HepG2 (cell line): ENCODE measurements around the gene RCN1. TPM values are rescaled to one million over a fixed set of nuclear protein-coding genes. Genes with fewer than 3 reads are reported as not detected.

ENCODE experiments used
- ATAC-seq: fragments of 200-7000 bp; cut with Tn5 transposase; 3 replicates; pipeline ENCODE4 v1.9.1; 2020; ENCODE audit warnings: mild to moderate bottlenecking, moderate library complexity
- BruUV-seq: library from RNA; stranded (reverse); fragments of 400-500 nt; replicated peaks from 2 replicates; lab custom pipeline; 2021; lab: Mats Ljungman, UMichigan
- CTCF ChIA-PET: fragments of 300-600 bp; formaldehyde crosslinking; extraction: SDS; loops from one replicate; lab custom pipeline; 2021; ENCODE audit warnings: low total read pairs, inconsistent platforms, low intra/inter-chr PET ratio; lab: Yijun Ruan, JAX
- POLR2A ChIA-PET: fragments of 350-600 bp; sonication (Branson Sonifier 250); formaldehyde crosslinking; loops from one replicate; lab custom pipeline; 2020; ENCODE audit warnings: antibody characterized with exemption, inconsistent platforms; lab: Yijun Ruan, JAX
- DNase-seq: peaks from one replicate; pipeline ENCODE4 v3.0.0-alpha.2; 2015; ENCODE audit warnings: low spot score
- FAIRE-seq: peaks from 3 replicates; lab custom pipeline; 2011; peaks lifted over from hg19 to GRCh38; lab: Jason Lieb, UNC
- H2AFZ ChIP-seq: one replicate; pipeline ENCODE4 v1.6.1; 2011; ENCODE audit warnings: low read length, inconsistent platforms
- H3K27ac ChIP-seq: fragments of 300-600 bp; 3 replicates; pipeline ENCODE4 v1.8.0; 2011; ENCODE audit warnings: mixed run types, mild to moderate bottlenecking, mixed read lengths, low read length, inconsistent platforms; ENCODE audit not compliant: insufficient read depth; ENCODE audit errors: extremely low read length
- H3K27me3 ChIP-seq, 2 experiments: fragments of 200-600 bp in 1 of 2; 2 replicates in 1 of 2; 3 replicates in 1 of 2; pipeline versions ENCODE4 v1.6.0 to v1.8.0; 2011; ENCODE audit warnings: low read length in 2 of 2, mild to moderate bottlenecking in 2 of 2, moderate library complexity in 2 of 2, inconsistent platforms in 1 of 2; ENCODE audit not compliant: insufficient read depth in 2 of 2, control insufficient read depth in 1 of 2
- H3K36me3 ChIP-seq, 2 experiments: fragments of 200-600 bp in 1 of 2; replicated peaks in 1 of 2; 2 replicates in 1 of 2; 3 replicates in 1 of 2; pipeline versions ENCODE4 v1.5.1 to v1.8.0; 2011; ENCODE audit warnings: low read length in 2 of 2, inconsistent platforms in 1 of 2; ENCODE audit not compliant: insufficient read depth in 2 of 2, control insufficient read depth in 1 of 2
- H3K4me1 ChIP-seq: 2 replicates; pipeline ENCODE4 v1.5.1; 2012; ENCODE audit warnings: low read length, inconsistent platforms; ENCODE audit not compliant: insufficient read depth
- H3K4me2 ChIP-seq: 2 replicates; pipeline ENCODE4 v1.6.0; 2011; ENCODE audit warnings: low read depth, low read length, inconsistent platforms
- H3K4me3 ChIP-seq, 3 experiments: fragments of 200-600 bp in 1 of 3; sonication (generic), shearing (Covaris generic) in 1 of 3; replicated peaks in 1 of 3; 2 replicates each; pipeline ENCODE4 v1.5.1; 2011 to 2016; ENCODE audit warnings: low read length in 3 of 3, inconsistent platforms in 2 of 3, low read depth in 2 of 3, mild to moderate bottlenecking in 2 of 3, control low read depth in 1 of 3, mixed read lengths in 1 of 3; ENCODE audit not compliant: insufficient read depth in 1 of 3
- H3K79me2 ChIP-seq: one replicate; pipeline ENCODE4 v1.6.1; 2011; ENCODE audit warnings: low read length, inconsistent platforms; ENCODE audit not compliant: insufficient read depth
- H3K9ac ChIP-seq: 2 replicates; pipeline ENCODE4 v1.6.0; 2011; ENCODE audit warnings: mild to moderate bottlenecking, low read depth, low read length, inconsistent platforms; ENCODE audit not compliant: insufficient read depth
- H3K9me3 ChIP-seq: 2 replicates; pipeline ENCODE4 v1.5.1; 2012; ENCODE audit warnings: mild to moderate bottlenecking, low read length
- H4K20me1 ChIP-seq: 2 replicates; pipeline ENCODE4 v1.6.0; 2011; ENCODE audit warnings: inconsistent platforms, mild to moderate bottlenecking, low read length, moderate library complexity; ENCODE audit not compliant: insufficient read depth
- ATF7 ChIP-seq, 2 experiments: fragments of 450-650 bp in 1 of 2; sonication (generic) in 1 of 2; formaldehyde crosslinking in 1 of 2; IDR thresholded peaks; 2 replicates each; pipeline versions ENCODE4 v1.4.0 to v1.6.1; 2016 to 2020; ENCODE audit warnings: antibody characterized with exemption in 1 of 2, mild to moderate bottlenecking in 1 of 2, missing genetic modification reagents in 1 of 2
- BRF2 ChIP-seq: sonication (generic); formaldehyde crosslinking; IDR thresholded peaks from 2 replicates; pipeline ENCODE4 v1.8.1; 2022; ENCODE audit warnings: mild to moderate bottlenecking, missing genetic modification reagents
- GMEB2 ChIP-seq: IDR thresholded peaks from 2 replicates; pipeline ENCODE4 v1.6.1; 2016; ENCODE audit warnings: missing biosample characterization, missing genetic modification reagents, low read depth
- RBM22 ChIP-seq: fragments of 200-400 bp; formaldehyde crosslinking; optimal IDR thresholded peaks from 2 replicates; pipeline ENCODE3; 2017; ENCODE audit warnings: mild to moderate bottlenecking, low read length, moderate library complexity
- SMYD3 ChIP-seq: sonication (generic); formaldehyde crosslinking; IDR thresholded peaks from 2 replicates; pipeline ENCODE4 v1.8.1; 2023; ENCODE audit warnings: mild to moderate bottlenecking, missing genetic modification reagents
- STAT5B ChIP-seq: sonication (generic); formaldehyde crosslinking; IDR thresholded peaks from 2 replicates; pipeline ENCODE4 v1.4.0; 2020; ENCODE audit warnings: missing genetic modification reagents
- YEATS2 ChIP-seq: sonication (generic); formaldehyde crosslinking; IDR thresholded peaks from 2 replicates; pipeline ENCODE4 v1.4.0; 2020; ENCODE audit warnings: missing genetic modification reagents, borderline replicate concordance
- ZBTB42 ChIP-seq: sonication (generic); formaldehyde crosslinking; IDR thresholded peaks from 2 replicates; pipeline ENCODE4 v1.5.0; 2020; ENCODE audit warnings: mild to moderate bottlenecking, missing genetic modification reagents
- ZNF282 ChIP-seq: fragments of 450-650 bp; IDR thresholded peaks from 2 replicates; pipeline ENCODE4 v1.6.1; 2018; ENCODE audit not compliant: partially characterized antibody
- ZNF609 ChIP-seq: sonication (generic); formaldehyde crosslinking; IDR thresholded peaks from 2 replicates; pipeline ENCODE4 v1.4.0; 2020; ENCODE audit warnings: mild to moderate bottlenecking, missing genetic modification reagents, borderline replicate concordance
- ZSCAN9 ChIP-seq: IDR thresholded peaks from 2 replicates; pipeline ENCODE4 v1.6.1; 2016; ENCODE audit warnings: borderline replicate concordance
- WGBS: methylation state at CpG from one replicate; pipeline ENCODE4 v1.1.6; 2017; ENCODE audit warnings: low lambda C conversion rate; 5-methylcytosine and 5-hydroxymethylcytosine counted together
- in situ Hi-C: cut with HindIII; loops from 2 replicates; pipeline ENCODE4 v1.10.0; 2017; ENCODE audit warnings: low pct_unique_long_range_greater_than_20kb; ENCODE audit not compliant: extremely low pct_ligation_motif_present
- intact Hi-C: fragments of 100-400 bp; cut with micrococcal nuclease; formaldehyde crosslinking; loops from one replicate; pipeline ENCODE4 v1.10.0; 2022; ENCODE audit not compliant: unreplicated experiment
- polyA plus RNA-seq, 8 experiments: library from polyadenylated mRNA; depleted of rRNA in 3 of 8; stranded (reverse) in 7 of 8; unstranded in 1 of 8; fragments of >200 nt; fragmentation: Illumina TruSeq in 4 of 8; extraction: Trizol in 4 of 8; gene quantifications; 2 replicates each; pipeline versions ENCODE4 v1.2.1 to v1.2.3, GENCODE V29; 2011 to 2016; ENCODE audit warnings: low read depth in 4 of 8, missing spikeins in 1 of 8, mixed read lengths in 1 of 8; ENCODE audit not compliant: insufficient read depth in 1 of 8
- total RNA-seq, 5 experiments: library from RNA; depleted of rRNA; stranded (reverse); fragments of >200 nt; fragmentation: Illumina TruSeq; extraction: Trizol; gene quantifications; 2 replicates each; pipeline ENCODE4 v1.2.3, GENCODE V29; 2016; ENCODE audit warnings: low read depth in 1 of 5

RCN1 gene
- total and polyA plus RNA-seq, 2 of the 13 experiments (the other 11 are each of a cell fraction or from before 2014, with no cell fraction given) = 22.0 to 28.5 TPM

- Histone ChIP-seq H3K36me3 (no peaks in the 10 kb centered on the region), H3K9me3 (no peaks in the 10 kb centered on the region), H3K9ac (no peak overlapping the region), H3K79me2 (no peaks in the 10 kb centered on the region), H3K27me3 (peaks cover 1 to 30% of the 10 kb centered on the region in 2 experiments; a peak in 3 of 5 replicates), H4K20me1 (no peaks in the 10 kb centered on the region), H3K27ac (no peak overlapping the region), H3K4me2 (no peak overlapping the region), H3K4me1 (peaks cover 12% of the 10 kb centered on the region), H3K4me3 (no peak overlapping the region), H2AFZ (no peak overlapping the region)
- in situ Hi-C loops = no loop called here
- WGBS = 1% methylated on average over 2 of the region's 2 CpGs
- no peak for TF ChIP-seq SMYD3 (CRISPR knock-in tag)
- no peak for TF ChIP-seq GMEB2 (CRISPR knock-in tag)
- no peak for TF ChIP-seq YEATS2 (CRISPR knock-in tag)
- TF ChIP-seq ZSCAN9 = no peak
- no peak for TF ChIP-seq BRF2 (CRISPR knock-in tag)
- TF ChIP-seq STAT5B = no peak
- TF ChIP-seq ATF7 (IDR thresholded peaks at IDR 0.05) = no peak
- no peak for TF ChIP-seq ATF7 (CRISPR knock-in tag; IDR thresholded peaks at IDR 0.05)
- TF ChIP-seq ZNF609 = no peak
- TF ChIP-seq ZBTB42 (CRISPR knock-in tag) = no peak
- TF ChIP-seq RBM22 = no peak
- TF ChIP-seq ZNF282 = no peak
- no TSS peak for BruUV-seq
- ATAC-seq = no peak
- no peak for DNase-seq
- CTCF ChIA-PET = no interaction called here
- no peak for FAIRE-seq
- intact Hi-C loops = no loop called here
- POLR2A ChIA-PET = no interaction called here
Measured at GRCh38 chr11:32122200-32122599, 31.3 kb downstream of the RCN1 start.
